HT-29 (cell line): ENCODE data around the gene MOB3A. TPM values are rescaled to one million over a fixed set of nuclear protein-coding genes. Genes with fewer than 3 reads are reported as not detected.

Experiments
- DNase-seq: peaks from one replicate; pipeline ENCODE4 v3.0.0-alpha.2; 2015; ENCODE audit warnings: low spot score
- total RNA-seq: library from RNA; depleted of rRNA; stranded (reverse); fragments of >200 nt; shearing (Covaris generic); gene quantifications from 2 replicates; pipeline ENCODE4 v1.2.3, GENCODE V29; 2014

Gene MOB3A
- total RNA-seq, 1 experiment from 2014 or later = 9.2 TPM

GRCh38 chr19:2046046-2046907 lies 49.8 kb downstream of the MOB3A start:
- no peak for DNase-seq

GRCh38 chr19:2045501-2046045 lies 50.6 kb downstream of the MOB3A start:
- no peak for DNase-seq

DNA sequence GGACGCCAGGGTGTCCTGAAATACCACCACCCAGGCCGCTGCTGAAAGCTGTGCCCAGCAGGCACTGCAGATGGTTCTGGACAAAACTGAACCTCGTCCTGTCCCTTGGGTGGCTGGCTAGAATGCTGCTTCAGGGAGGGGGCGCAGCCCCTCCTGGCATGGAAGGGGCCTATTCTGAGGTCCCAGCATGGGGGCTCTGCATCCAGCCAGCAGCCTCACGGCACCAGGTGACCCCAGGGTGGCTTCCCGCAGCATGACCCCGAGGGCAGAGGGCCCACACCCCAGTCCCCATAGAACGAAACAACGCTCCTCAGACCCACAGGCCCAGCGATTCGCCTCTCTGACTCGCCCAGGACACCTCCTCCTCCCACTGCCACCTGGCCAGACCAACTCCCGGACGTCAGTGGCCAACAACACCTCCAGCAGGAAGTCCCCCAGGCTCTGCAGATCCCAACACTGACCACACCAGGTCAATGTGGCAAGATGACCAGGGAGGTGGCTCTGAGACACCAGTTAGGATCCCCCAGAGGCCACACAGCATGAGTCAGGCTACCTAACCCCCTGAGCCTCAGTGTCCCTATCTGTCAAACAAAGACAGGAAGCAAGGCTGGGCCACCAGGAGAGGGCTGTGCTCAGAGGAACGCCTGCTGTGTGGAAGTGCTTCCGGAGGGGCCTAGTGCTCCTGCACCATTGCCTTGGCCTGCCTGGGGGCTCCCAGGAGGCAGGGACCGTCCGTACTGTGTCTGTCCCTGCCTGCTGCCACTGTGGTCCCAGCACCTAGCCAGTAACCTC lies 51.2 kb downstream of the MOB3A start:
- DNase-seq = no peak

- no peak for DNase-seq
Observed at GRCh38 chr19:2043961-2044708, 52.0 kb downstream of the MOB3A start.

GRCh38 chr19:2043251-2043641 lies 52.9 kb downstream of the MOB3A start:
- DNase-seq = no peak

DNA sequence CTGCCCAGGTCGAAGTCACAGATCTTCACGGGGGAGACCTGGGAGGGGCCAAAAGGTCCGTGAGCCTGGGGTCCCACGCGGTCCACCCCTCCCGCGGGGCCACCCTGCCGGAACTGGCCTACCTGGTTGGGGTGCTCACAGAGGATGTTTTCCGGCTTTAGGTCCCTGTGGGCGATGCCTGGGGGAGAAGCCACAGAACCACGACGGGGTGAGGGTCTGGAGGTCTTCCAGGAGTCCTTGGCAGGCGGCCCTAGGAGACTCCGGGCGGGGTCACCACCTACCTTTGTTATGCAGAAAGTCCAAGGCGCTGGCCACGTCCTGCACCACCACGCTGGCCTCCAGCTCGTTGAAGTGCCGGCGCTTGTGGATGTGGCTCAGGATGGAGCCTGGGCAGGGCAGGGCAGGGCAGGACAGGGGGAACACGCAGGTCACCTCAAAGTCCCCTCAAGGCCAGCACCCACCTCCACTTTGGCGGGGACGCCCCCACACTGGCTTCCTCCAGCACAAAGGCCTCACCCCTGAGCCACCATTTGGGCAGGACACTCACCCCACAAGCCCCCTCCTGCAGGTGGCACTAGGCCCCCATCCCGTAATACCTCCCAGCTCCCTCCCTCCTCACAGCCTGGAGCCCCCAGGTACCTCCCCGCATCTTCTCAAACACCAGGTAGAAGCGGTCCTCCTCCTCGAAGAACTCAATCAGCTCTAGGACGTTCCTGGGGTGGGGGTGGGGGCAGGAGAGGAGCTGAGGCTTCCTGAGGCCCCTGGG lies 53.5 kb downstream of the MOB3A start:
- DNase-seq = no peak

DNA sequence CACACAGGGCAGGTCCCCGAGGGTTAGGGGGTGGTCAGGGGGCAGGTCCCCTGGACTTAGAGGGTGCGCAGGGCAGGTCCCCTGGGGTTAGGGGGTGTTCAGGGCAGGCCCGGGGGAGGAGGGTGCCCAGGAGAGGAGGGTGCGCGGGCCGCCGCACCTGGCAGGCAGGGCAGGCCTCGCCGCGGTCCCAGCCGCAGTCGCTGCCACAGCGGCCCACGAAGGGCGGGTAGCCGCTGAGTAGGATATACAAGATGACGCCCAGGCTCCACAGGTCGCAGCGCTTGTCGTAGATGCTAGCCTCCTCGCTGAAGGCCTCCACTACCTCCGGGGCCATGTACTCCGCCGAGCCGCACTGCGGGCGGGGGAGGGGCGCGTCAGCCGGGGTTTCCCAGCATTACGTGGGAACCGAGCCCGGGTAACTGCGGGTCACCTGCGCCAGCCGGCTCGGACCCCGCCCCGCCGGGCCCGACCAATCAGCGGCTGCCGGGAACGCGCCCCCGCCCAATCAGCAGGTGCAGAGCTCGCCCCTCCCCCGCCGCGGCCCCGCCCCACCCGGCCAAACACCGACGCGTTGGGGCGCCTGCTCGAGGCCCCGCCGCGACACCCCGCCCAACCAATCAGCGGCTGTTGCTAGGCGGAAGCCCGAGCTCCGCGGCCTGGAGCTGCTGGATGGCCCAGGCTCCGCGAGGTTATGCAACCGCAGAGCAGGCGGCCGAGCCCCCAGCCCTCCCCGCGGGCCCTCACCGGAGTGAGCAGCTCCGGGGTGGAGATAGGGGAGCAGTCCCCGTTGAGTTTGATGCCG lies 54.2 kb downstream of the MOB3A start:
- DNase-seq = peak; percentile 87

- no peak for DNase-seq
Observed at GRCh38 chr19:2041433-2041682, 54.8 kb downstream of the MOB3A start.

DNA sequence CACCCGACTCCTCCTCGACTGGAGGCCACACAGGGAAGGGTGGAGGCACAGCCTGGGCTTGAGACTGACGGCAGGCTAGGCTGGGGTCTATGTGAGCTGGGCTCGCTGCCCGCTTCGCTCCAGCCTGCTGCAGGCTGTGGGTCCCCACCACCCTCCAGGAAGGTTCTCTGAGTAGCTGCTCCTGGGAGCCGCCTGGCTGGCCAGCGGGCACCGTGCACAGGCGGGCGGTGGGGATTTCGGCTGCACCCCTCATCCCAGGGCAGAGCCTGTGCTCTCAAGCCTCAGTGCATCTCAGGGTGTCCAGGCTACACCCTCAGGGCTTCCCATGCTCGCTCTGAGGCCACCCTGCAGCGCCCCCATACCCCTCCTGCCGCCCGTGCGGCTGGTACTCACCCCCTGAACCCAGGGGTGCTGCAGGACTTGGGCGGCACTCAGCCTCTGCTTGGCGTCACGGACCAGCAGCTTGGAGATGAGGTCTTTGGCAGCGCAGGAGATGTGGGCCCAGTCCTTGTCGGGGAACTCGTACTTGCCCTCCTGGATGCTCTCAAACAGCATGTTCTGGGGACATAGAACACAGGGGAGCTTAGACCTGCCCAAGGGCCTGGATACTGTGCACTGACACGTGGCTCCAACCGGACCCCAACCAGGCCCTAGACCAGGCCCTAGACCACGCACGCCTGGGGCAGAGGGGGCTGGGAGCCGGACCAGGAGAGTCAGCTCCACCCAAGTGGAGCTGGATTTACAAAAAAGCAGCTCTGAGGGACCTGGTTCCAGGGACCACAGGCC lies 55.3 kb downstream of the MOB3A start:
- DNase-seq = no peak

GRCh38 chr19:2039959-2040646 lies 56.0 kb downstream of the MOB3A start:
- DNase-seq = no peak

DNA sequence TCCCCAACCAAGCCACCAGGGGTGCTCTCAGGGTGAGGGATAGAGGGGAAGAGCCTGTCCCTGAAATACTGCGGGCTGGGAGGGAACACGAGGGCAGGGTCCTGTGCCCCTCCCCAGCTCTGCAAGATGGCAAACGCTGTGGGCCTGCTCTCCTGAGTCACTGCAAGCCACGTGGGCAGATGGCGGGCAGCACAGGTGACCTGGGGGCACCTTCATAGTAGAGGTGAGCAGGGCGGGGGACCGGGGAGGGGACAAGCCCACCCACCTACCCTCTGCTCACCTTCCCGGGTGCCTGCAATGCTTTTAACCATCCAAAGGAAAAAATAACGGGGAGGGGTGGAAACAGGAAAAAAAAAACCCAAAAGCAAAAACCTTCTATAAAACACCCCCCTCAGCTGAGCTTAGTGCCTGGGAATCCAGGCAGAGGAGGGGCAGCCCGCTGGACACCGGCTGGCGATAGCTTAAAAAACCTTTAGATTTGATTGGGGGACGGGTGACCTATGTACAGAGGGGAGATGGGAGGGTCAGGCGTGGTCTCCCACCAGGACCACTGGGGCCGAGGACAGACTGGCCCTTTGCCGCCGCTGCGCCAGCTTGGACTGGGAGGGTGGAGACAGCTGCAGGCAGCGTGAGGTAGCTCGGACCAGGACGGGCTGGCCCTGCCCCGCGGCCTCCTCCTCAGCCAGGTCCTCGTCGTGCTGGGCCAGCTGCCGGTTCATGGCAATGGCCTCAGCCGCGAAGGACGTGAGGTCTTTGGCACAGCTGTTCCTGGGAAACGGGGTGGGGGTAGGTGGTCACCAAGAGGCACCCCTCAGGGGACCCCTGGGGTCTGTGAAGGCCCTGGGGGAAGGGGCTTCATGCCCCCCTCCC lies 56.8 kb downstream of the MOB3A start:
- DNase-seq = no peak

- DNase-seq = no peak
Observed at GRCh38 chr19:2038284-2039088, 57.6 kb downstream of the MOB3A start.

- DNase-seq = no peak
Observed at GRCh38 chr19:2037651-2038255, 58.4 kb downstream of the MOB3A start.

DNA sequence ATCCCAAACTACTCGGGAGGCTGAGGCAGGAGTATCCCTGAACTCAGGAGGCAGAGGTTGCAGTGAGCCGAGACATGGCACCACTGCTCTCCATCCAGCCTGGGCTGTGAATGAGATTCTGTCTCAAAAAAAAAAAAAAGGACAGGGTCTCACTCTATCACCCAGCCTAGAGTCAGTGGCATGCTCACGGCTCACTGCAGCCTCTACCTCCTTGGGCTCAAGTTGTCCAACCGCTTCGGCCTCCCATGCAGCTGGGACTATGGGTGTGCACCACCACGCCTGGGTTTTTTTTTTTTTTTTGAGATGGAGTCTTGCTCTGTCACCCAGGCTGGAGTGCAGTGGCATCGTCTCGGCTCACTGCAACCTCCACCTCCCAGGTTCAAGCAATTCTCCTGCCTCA lies 59.7 kb downstream of the MOB3A start:
- DNase-seq = no peak

DNA sequence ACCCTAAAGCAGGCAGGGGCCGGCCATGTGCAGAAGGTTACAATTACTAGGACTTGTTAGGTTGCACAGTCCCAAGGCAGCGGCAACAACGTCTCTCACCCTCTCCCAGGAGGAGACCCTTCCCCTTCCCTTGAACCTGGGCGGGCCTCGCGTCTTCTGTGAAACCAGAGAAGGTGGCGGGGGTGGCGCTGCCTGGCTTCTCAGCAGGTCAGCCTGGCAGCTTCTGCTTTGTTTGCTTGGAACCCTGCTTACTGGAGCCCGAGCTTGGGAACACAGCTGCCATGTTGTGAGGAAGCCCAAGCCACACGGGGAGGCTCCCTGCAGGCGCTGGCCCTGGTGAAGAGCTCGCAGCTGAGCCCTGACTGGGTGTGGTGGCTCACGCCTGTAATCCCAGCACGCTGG lies 60.5 kb downstream of the MOB3A start:
- DNase-seq = no peak

GRCh38 chr19:2034729-2035589 lies 61.2 kb downstream of the MOB3A start:
- peak; percentile 90 for DNase-seq
